B cell (primary cell): ENCODE results near the gene WAC. TPM values are rescaled to one million over a fixed set of nuclear protein-coding genes. Genes with fewer than 3 reads are reported as not detected.

ENCODE experiments used
- ATAC-seq: fragments of 200-7000 bp; cut with Tn5 transposase; one replicate; pipeline ENCODE4 v1.10.0; 2021; ENCODE audit warnings: low read depth, mild to moderate bottlenecking, moderate number of reproducible peaks, moderate library complexity
- CTCF ChIA-PET: fragments of 350-600 bp; sonication (Branson Sonifier 250); formaldehyde crosslinking; loops from one replicate; lab custom pipeline; 2021; ENCODE audit warnings: antibody characterized with exemption, inconsistent platforms; lab: Charles Lee
- POLR2A ChIA-PET: fragments of 350-600 bp; sonication (Branson Sonifier 250); formaldehyde crosslinking; loops from one replicate; lab custom pipeline; 2021; ENCODE audit warnings: antibody characterized with exemption; lab: Charles Lee
- DNase-seq: peaks from one replicate; pipeline ENCODE4 v3.0.0; 2013
- H2AFZ ChIP-seq: 2 replicates; pipeline ENCODE4 v1.6.1; 2012; ENCODE audit warnings: mild to moderate bottlenecking, low read depth, low read length; ENCODE audit not compliant: insufficient read depth, poor library complexity, severe bottlenecking
- H3K27ac ChIP-seq, 2 donors: 1 replicate in 1 of 2; 2 replicates in 1 of 2; pipeline ENCODE4 v1.5.1; 2012 to 2013; ENCODE audit warnings: low read length in 2 of 2, mild to moderate bottlenecking in 2 of 2, moderate library complexity in 1 of 2
- H3K27me3 ChIP-seq, 4 experiments: fragments of 200-600 bp in 1 of 4; sonication (generic) in 1 of 4; replicated peaks in 1 of 4; 1 replicate in 2 of 4; 2 replicates in 2 of 4; pipeline versions ENCODE4 v1.6.1 to v1.7.0; 2013 to 2016; ENCODE audit warnings: low read length in 3 of 4, mild to moderate bottlenecking in 2 of 4, mixed read lengths in 1 of 4, moderate library complexity in 1 of 4; ENCODE audit not compliant: insufficient read depth in 4 of 4, control insufficient read depth in 3 of 4; ENCODE audit errors: control extremely low read depth in 1 of 4
- H3K36me3 ChIP-seq, 2 experiments: replicated peaks in 1 of 2; 1 replicate in 1 of 2; 2 replicates in 1 of 2; pipeline versions ENCODE4 v1.6.1 to v1.7.1; 2013; ENCODE audit warnings: low read length in 1 of 2; ENCODE audit not compliant: insufficient read depth in 2 of 2, control insufficient read depth in 1 of 2; ENCODE audit errors: control extremely low read depth in 1 of 2, extremely low read depth in 1 of 2
- H3K4me1 ChIP-seq, 2 donors: fragments of 200-600 bp in 1 of 2; sonication (generic) in 1 of 2; 1 replicate in 1 of 2; 2 replicates in 1 of 2; pipeline versions ENCODE4 v1.5.1 to v1.6.1; 2013 to 2017; ENCODE audit warnings: low read length in 2 of 2; ENCODE audit not compliant: control insufficient read depth in 2 of 2, insufficient read depth in 2 of 2
- H3K4me2 ChIP-seq: replicated peaks from 2 replicates; pipeline ENCODE3; 2012; ENCODE audit warnings: mild to moderate bottlenecking, low read depth, low read length; ENCODE audit not compliant: poor library complexity, severe bottlenecking
- H3K4me3 ChIP-seq, 5 experiments: fragments of 200-600 bp in 1 of 5; sonication (generic) in 1 of 5; 1 replicate in 3 of 5; 2 replicates in 2 of 5; pipeline versions ENCODE4 v1.5.1 to v1.7.0; 2011 to 2016; ENCODE audit warnings: low read length in 4 of 5, mild to moderate bottlenecking in 4 of 5, low read depth in 2 of 5, control low read depth in 1 of 5, moderate library complexity in 1 of 5; ENCODE audit not compliant: insufficient read depth in 1 of 5; ENCODE audit errors: control extremely low read depth in 1 of 5, extremely low read depth in 1 of 5
- H3K79me2 ChIP-seq: fragments of 200-600 bp; sonication (generic); one replicate; pipeline ENCODE4 v1.6.0; 2016; ENCODE audit warnings: low read length; ENCODE audit not compliant: control insufficient read depth, insufficient read depth
- H3K9ac ChIP-seq: fragments of 200-600 bp; sonication (generic); 2 replicates; pipeline ENCODE4 v1.6.1; 2017; ENCODE audit warnings: mild to moderate bottlenecking, low read length, moderate library complexity
- H3K9me3 ChIP-seq, 3 donors: one replicate each; pipeline versions ENCODE4 v1.6.1 to v1.7.1; 2013; ENCODE audit warnings: low read length in 2 of 3; ENCODE audit not compliant: control insufficient read depth in 2 of 3, insufficient read depth in 1 of 3; ENCODE audit errors: control extremely low read depth in 1 of 3
- H4K20me1 ChIP-seq: 2 replicates; pipeline ENCODE4 v1.6.0; 2012; ENCODE audit warnings: mild to moderate bottlenecking, low read length; ENCODE audit not compliant: insufficient read depth, control insufficient read depth, poor library complexity, severe bottlenecking
- H3K27ac Mint-ChIP-seq: one replicate; pipeline ENCODE4 v1.8.0; 2021; ENCODE audit warnings: mixed read lengths
- H3K27me3 Mint-ChIP-seq: one replicate; pipeline ENCODE4 v1.8.0; 2021; ENCODE audit warnings: mixed read lengths
- H3K4me1 Mint-ChIP-seq: one replicate; pipeline ENCODE4 v1.8.0; 2021; ENCODE audit warnings: mixed read lengths
- H3K4me3 Mint-ChIP-seq: one replicate; pipeline ENCODE4 v1.8.0; 2021; ENCODE audit warnings: mixed read lengths
- H3K9me3 Mint-ChIP-seq: one replicate; pipeline ENCODE4 v1.8.0; 2022; ENCODE audit warnings: mixed read lengths; ENCODE audit not compliant: insufficient read depth
- CTCF ChIP-seq: fragments of 200-600 bp; IDR thresholded peaks from one replicate; pipeline ENCODE4 v1.8.0; 2022; ENCODE audit warnings: antibody characterized with exemption, mild to moderate bottlenecking
- EZH2 ChIP-seq: IDR thresholded peaks from 2 replicates; pipeline ENCODE4 v1.6.1; 2012; ENCODE audit warnings: borderline replicate concordance, low read depth, mild to moderate bottlenecking, moderate library complexity, low read length; ENCODE audit not compliant: insufficient read depth, poor library complexity, severe bottlenecking
- WGBS: methylation state at CpG from one replicate; pipeline ENCODE4 v1.1.5; 2013; ENCODE audit warnings: missing lambda C conversion rate; ENCODE audit not compliant: insufficient coverage; 5-methylcytosine and 5-hydroxymethylcytosine counted together
- intact Hi-C: fragments of 100-400 bp; cut with micrococcal nuclease; formaldehyde crosslinking; loops from one replicate; pipeline ENCODE4 v1.10.0; 2022
- polyA plus RNA-seq: library from polyadenylated mRNA; depleted of rRNA; stranded (reverse); fragments of >200 nt; gene quantifications from 2 replicates; pipeline ENCODE4 v1.2.3, GENCODE V29; 2012
- total RNA-seq, 2 donors: library from RNA; stranded (reverse); fragments of 120-200 nt in 1 of 2; gene quantifications; 1 replicate in 1 of 2; 2 replicates in 1 of 2; pipeline versions ENCODE4 v1.2.3 to v1.2.4, GENCODE V29; 2013 to 2022

Gene WAC
- total and polyA plus RNA-seq, 2 donors (not counting 1 experiment from before 2014, with no cell fraction given) = 77.4 to 196 TPM

- H3K27ac ChIP-seq = no peak overlapping the region
- no peaks in the 10 kb centered on the region for H3K9me3 Mint-ChIP-seq
- H2AFZ ChIP-seq = no peak overlapping the region
- ATAC-seq (no peak), DNase-seq (no peak)
- peaks cover 11 to 24% of the 10 kb centered on the region in 2 donors for H3K4me1 ChIP-seq
- WGBS = no CpG with 5 or more reads among the region's 2 CpGs
- CTCF ChIA-PET = interaction anchor here (0.5 kb wide), 1 partner anchor 327 kb away, joined by 3 read pairs; no protein-coding TSS in a partner anchor
- intact Hi-C loops = loop anchor here (5.0 kb wide), 1 partner anchor 58 kb away; no protein-coding TSS in a partner anchor
- no peak overlapping the region for H3K4me3 Mint-ChIP-seq
- H3K9ac ChIP-seq = no peak overlapping the region
- H3K27ac Mint-ChIP-seq = no peak overlapping the region
- no peak overlapping the region for H3K4me3 ChIP-seq
- peaks cover 98% of the 10 kb centered on the region for H3K79me2 ChIP-seq
- H3K27me3 ChIP-seq = no peaks in the 10 kb centered on the region
- H4K20me1 ChIP-seq = peaks cover 85% of the 10 kb centered on the region
- no peak for TF ChIP-seq CTCF
- no peak for TF ChIP-seq EZH2
- H3K9me3 ChIP-seq = no peaks in the 10 kb centered on the region
- peaks cover 54% of the 10 kb centered on the region for H3K4me1 Mint-ChIP-seq
- POLR2A ChIA-PET = no interaction called here
- H3K4me2 ChIP-seq = no peak overlapping the region
- peaks cover 14 to 66% of the 10 kb centered on the region in 2 experiments for H3K36me3 ChIP-seq
- H3K27me3 Mint-ChIP-seq = no peaks in the 10 kb centered on the region
Measured at GRCh38 chr10:28548781-28549498, 16.0 kb downstream of the WAC start.

DNA sequence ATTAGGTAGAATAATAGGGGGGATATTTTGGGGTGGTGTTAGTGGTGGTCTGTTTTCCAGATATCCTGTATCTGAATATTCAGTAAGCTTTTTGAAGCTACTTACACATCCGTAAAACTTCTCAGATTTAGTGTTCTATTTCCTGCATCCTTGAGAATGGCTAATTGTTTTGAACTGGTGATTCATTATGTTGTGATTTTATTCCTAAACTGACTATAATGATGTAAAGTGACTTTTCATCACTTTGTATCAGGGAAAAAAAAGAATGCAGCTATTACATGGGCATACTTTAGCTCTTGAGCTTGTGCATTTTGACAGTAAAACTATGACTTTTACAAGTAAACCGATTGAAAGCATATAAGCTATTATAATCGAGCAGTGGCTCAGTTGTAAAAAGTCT, 18.2 kb downstream of the WAC start:
- CTCF ChIA-PET = interaction anchor here (1.1 kb wide), 1 partner anchor 19 kb away, joined by 4 read pairs; no protein-coding TSS in a partner anchor
- no peak for TF ChIP-seq EZH2
- no peak for TF ChIP-seq CTCF
- Histone ChIP-seq H3K27ac (no peak overlapping the region), H3K27me3 (no peaks in the 10 kb centered on the region), H3K36me3 (peaks cover 20 to 66% of the 10 kb centered on the region in 2 experiments), H4K20me1 (peaks cover 84% of the 10 kb centered on the region), H3K79me2 (peaks cover 98% of the 10 kb centered on the region), H3K4me3 (no peak overlapping the region), H2AFZ (no peak overlapping the region), H3K4me2 (no peak overlapping the region), H3K9me3 (no peaks in the 10 kb centered on the region), H3K9ac (no peak overlapping the region), H3K4me1 (peaks cover 13 to 26% of the 10 kb centered on the region in 2 donors)
- intact Hi-C loops = no loop called here
- DNase-seq = no peak
- WGBS = 90% methylated on average over 2 of the region's 3 CpGs
- Mint-ChIP-seq H3K27ac (no peak overlapping the region), H3K4me3 (no peak overlapping the region), H3K9me3 (no peaks in the 10 kb centered on the region), H3K27me3 (no peaks in the 10 kb centered on the region), H3K4me1 (peaks cover 62% of the 10 kb centered on the region)
- POLR2A ChIA-PET = no interaction called here
- ATAC-seq = no peak
